ENCODE results near the gene DSCAML1. TPM values are rescaled to one million over a fixed set of nuclear protein-coding genes. Genes with fewer than 3 reads are reported as not detected.

DSCAML1 gene
- total and polyA plus RNA-seq, 9 of the 15 experiments (the other 6 are each of a cell fraction or from before 2014, with no cell fraction given): not detected

DNA sequence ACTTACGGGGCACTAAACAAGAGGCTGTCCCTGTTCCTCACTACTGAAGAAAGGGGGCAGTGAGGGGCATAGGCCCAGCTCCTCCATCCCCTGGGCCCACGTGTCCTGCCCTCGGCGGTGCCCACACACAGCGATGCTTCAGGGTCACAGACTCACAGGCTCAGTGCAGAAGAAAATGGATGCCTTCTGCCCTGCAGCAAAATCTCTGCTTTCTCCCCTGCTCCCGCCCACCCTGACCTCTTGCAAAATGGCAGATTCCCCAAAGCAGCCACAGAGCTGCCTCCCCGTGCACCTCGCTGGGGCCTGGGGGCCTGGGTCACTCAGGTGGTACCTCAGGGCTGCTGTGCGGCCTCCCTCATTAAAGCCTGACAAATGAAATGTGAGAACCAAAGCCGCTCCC, 204.0 kb downstream of the DSCAML1 start:
- no peak overlapping the region for H3K9ac ChIP-seq (ENCODE audit: insufficient read depth in 1 of 2, low read depth in 2 of 2, low read length in 2 of 2)
- peaks cover 0 to 42% of the 10 kb centered on the region in 2 experiments; a peak in 4 of 5 replicates for H3K27me3 ChIP-seq (ENCODE audit: control insufficient read depth in 2 of 2, insufficient read depth in 2 of 2, low read length in 2 of 2)
- H3K36me3 ChIP-seq (ENCODE audit: control insufficient read depth, insufficient read depth, low read length): no peaks in the 10 kb centered on the region
- H3K4me3 ChIP-seq: no peak overlapping the region
- intact Hi-C loops (cut with micrococcal nuclease): no loop called here
- no peak overlapping the region for H3K27ac ChIP-seq (ENCODE audit: extremely low read depth, low read depth, low read length)
- H3K4me2 ChIP-seq (ENCODE audit: insufficient read depth, low read length): no peak overlapping the region
- FAIRE-seq (no peak), DNase-seq (ENCODE audit: extremely low read depth in 1 of 4, low spot score in 3 of 4) (no peak), ATAC-seq (no peak)
- H3K4me1 ChIP-seq (replicated peaks in 1 of 2; ENCODE audit: control insufficient read depth in 2 of 2, insufficient read depth in 2 of 2, low read length in 2 of 2): no peaks in the 10 kb centered on the region
- TF ChIP-seq ZNF780A (CRISPR knock-in tag; IDR thresholded peaks at IDR 0.05) (no peak), ZSCAN32 (CRISPR knock-in tag; IDR thresholded peaks at IDR 0.05) (no peak), ZNF133 (CRISPR knock-in tag; IDR thresholded peaks at IDR 0.05) (no peak), ETV1 (tag; conservative IDR thresholded peaks at IDR 0.05; ENCODE audit: low read depth) (no peak), PURB (CRISPR knock-in tag; IDR thresholded peaks at IDR 0.05; ENCODE audit: low read depth) (no peak), TGIF2 (CRISPR knock-in tag; IDR thresholded peaks at IDR 0.05) (no peak), ZNF324 (CRISPR knock-in tag; IDR thresholded peaks at IDR 0.05) (no peak), C11orf30 (IDR thresholded peaks at IDR 0.05; ENCODE audit: low read depth) (no peak), MYBL2 (IDR thresholded peaks at IDR 0.05; ENCODE audit: low read depth) (no peak), MYBL2 (CRISPR knock-in tag; IDR thresholded peaks at IDR 0.05; ENCODE audit: borderline replicate concordance) (no peak), KLF16 (IDR thresholded peaks at IDR 0.05) (no peak), CC2D1A (IDR thresholded peaks at IDR 0.05) (no peak), ETV5 (CRISPR knock-in tag; IDR thresholded peaks at IDR 0.05; ENCODE audit: low read depth) (no peak), CBFA2T2 (conservative IDR thresholded peaks at IDR 0.05) (no peak)
- TF ChIP-seq, protein P1, sequence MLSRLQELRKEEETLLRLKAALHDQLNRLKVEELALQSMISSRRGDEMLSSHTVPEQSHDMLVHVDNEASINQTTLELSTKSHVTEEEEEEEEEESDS (CRISPR knock-in tag; IDR thresholded peaks at IDR 0.05): no peak
- TF ChIP-seq, protein P2, sequence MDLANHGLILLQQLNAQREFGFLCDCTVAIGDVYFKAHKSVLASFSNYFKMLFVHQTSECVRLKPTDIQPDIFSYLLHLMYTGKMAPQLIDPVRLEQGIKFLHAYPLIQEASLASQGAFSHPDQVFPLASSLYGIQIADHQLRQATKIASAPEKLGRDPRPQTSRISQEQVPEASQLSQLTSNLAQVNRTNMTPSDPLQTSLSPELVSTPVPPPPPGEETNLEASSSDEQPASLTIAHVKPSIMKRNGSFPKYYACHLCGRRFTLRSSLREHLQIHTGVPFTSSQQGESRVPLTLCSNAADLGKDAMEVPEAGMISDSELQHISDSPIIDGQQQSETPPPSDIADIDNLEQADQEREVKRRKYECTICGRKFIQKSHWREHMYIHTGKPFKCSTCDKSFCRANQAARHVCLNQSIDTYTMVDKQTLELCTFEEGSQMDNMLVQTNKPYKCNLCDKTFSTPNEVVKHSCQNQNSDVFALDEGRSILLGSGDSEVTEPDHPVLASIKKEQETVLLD (IDR thresholded peaks at IDR 0.05): no peak
- TF ChIP-seq, protein P3, sequence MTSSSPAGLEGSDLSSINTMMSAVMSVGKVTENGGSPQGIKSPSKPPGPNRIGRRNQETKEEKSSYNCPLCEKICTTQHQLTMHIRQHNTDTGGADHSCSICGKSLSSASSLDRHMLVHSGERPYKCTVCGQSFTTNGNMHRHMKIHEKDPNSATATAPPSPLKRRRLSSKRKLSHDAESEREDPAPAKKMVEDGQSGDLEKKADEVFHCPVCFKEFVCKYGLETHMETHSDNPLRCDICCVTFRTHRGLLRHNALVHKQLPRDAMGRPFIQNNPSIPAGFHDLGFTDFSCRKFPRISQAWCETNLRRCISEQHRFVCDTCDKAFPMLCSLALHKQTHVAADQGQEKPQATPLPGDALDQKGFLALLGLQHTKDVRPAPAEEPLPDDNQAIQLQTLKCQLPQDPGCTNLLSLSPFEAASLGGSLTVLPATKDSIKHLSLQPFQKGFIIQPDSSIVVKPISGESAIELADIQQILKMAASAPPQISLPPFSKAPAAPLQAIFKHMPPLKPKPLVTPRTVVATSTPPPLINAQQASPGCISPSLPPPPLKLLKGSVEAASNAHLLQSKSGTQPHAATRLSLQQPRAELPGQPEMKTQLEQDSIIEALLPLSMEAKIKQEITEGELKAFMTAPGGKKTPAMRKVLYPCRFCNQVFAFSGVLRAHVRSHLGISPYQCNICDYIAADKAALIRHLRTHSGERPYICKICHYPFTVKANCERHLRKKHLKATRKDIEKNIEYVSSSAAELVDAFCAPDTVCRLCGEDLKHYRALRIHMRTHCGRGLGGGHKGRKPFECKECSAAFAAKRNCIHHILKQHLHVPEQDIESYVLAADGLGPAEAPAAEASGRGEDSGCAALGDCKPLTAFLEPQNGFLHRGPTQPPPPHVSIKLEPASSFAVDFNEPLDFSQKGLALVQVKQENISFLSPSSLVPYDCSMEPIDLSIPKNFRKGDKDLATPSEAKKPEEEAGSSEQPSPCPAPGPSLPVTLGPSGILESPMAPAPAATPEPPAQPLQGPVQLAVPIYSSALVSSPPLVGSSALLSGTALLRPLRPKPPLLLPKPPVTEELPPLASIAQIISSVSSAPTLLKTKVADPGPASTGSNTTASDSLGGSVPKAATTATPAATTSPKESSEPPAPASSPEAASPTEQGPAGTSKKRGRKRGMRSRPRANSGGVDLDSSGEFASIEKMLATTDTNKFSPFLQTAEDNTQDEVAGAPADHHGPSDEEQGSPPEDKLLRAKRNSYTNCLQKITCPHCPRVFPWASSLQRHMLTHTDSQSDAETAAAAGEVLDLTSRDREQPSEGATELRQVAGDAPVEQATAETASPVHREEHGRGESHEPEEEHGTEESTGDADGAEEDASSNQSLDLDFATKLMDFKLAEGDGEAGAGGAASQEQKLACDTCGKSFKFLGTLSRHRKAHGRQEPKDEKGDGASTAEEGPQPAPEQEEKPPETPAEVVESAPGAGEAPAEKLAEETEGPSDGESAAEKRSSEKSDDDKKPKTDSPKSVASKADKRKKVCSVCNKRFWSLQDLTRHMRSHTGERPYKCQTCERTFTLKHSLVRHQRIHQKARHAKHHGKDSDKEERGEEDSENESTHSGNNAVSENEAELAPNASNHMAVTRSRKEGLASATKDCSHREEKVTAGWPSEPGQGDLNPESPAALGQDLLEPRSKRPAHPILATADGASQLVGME (CRISPR knock-in tag; IDR thresholded peaks at IDR 0.05): no peak
- H3K79me2 ChIP-seq (ENCODE audit: control insufficient read depth, insufficient read depth, low read length): no peaks in the 10 kb centered on the region
- ChIA-PET POLR2A (interaction anchor here (0.6 kb wide), 1 partner anchor 38 kb away, joined by 3 read pairs; no protein-coding TSS in a partner anchor), CTCF (ENCODE audit: low intra/inter-chr PET ratio) (no interaction called here)
- no TSS peak for BruUV-seq (replicated peaks)
- 0 out of 2 replicates have a peak, but pooled peaks cover 5% of the 10 kb centered on the region for H4K20me1 ChIP-seq (replicated peaks; ENCODE audit: control insufficient read depth, insufficient read depth, low read length)
- WGBS (ENCODE audit: insufficient coverage, low coverage, missing lambda C conversion rate): 0% methylated on average over 10 of the region's 10 CpGs
- H2AFZ ChIP-seq (ENCODE audit: low read depth, low read length): no peak overlapping the region
- in situ Hi-C loops (cut with MboI): no loop called here
- H3K9me3 ChIP-seq (replicated peaks; ENCODE audit: control insufficient read depth, insufficient read depth, low read depth, low read length): no peaks in the 10 kb centered on the region
- no peaks in the 10 kb centered on the region for H3K9me1 ChIP-seq (ENCODE audit: control insufficient read depth, insufficient read depth, low read length)

Data from K562 (cell line).